Suprapubic skin (tissue), 3 donors: Measurements from ENCODE around the gene C3orf49.

Experiments
- CTCF ChIP-seq, 2 donors: fragments of 200-600 bp in 1 of 2; fragments of 450-650 bp in 1 of 2; sonication (generic) in 1 of 2; IDR thresholded peaks; one replicate each; pipeline ENCODE4 v1.5.1; 2016 to 2019; ENCODE audit warnings: antibody characterized with exemption in 2 of 2, mild to moderate bottlenecking in 1 of 2, moderate library complexity in 1 of 2
- EP300 ChIP-seq: sonication (generic); formaldehyde crosslinking; IDR thresholded peaks from one replicate; pipeline ENCODE4 v1.6.1; 2017; ENCODE audit warnings: antibody characterized with exemption
- POLR2A ChIP-seq, 2 donors: fragments of 450-650 bp; IDR thresholded peaks; one replicate each; pipeline ENCODE4 v1.6.1; 2017; ENCODE audit warnings: antibody characterized with exemption in 2 of 2, mild to moderate bottlenecking in 2 of 2, moderate library complexity in 2 of 2

DNA sequence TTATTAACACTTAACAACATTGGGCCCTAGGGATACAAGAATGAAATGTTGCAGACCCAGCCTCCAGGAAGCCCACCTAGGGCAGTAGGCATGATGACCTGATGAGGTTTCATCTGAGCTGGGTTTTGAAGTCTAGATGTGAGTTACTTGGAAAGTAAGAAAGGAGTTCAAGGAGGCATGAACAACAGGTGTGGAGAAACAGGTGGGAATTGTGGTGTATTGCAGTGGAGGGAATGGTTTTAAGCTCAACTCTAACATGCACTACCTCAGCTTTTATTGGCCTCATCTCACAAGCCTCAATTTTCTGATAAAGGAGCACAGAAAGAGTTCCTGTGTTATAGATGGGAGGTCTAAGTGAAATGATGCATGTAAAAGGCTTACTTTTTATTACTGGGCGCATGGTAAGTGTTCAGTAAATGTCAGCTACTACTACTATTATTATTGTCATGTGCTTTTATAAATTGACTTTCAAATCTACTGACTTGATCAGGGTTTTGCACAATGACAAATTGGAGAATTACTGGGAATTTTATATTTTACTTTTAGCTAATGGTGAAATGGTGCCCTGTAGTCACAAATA, 73.8 kb downstream of the C3orf49 start:
- TF ChIP-seq CTCF (IDR thresholded peaks at IDR 0.05) (no peak), EP300 (no peak), POLR2A (IDR thresholded peaks at IDR 0.05) (no peak)
